ES-I3 (cell line): ENCODE data around the gene BMERB1.

Experiments used
- H3K36me3 ChIP-seq: 2 replicates; pipeline ENCODE4 v1.6.1; 2013; ENCODE audit warnings: mild to moderate bottlenecking, low read length, control low read depth, moderate library complexity; ENCODE audit not compliant: insufficient read depth
- H3K4me1 ChIP-seq: 2 replicates; pipeline ENCODE4 v1.6.1; 2013; ENCODE audit warnings: mild to moderate bottlenecking, control low read depth, low read length; ENCODE audit not compliant: insufficient read depth
- H3K9ac ChIP-seq: 2 replicates; pipeline ENCODE4 v1.6.1; 2013; ENCODE audit warnings: low read depth, mild to moderate bottlenecking, low read length, moderate library complexity
- H3K9me3 ChIP-seq: 2 replicates; pipeline ENCODE4 v1.6.1; 2013; ENCODE audit warnings: mild to moderate bottlenecking, low read length, moderate library complexity; ENCODE audit not compliant: control insufficient read depth, insufficient read depth

BMERB1 gene

DNA sequence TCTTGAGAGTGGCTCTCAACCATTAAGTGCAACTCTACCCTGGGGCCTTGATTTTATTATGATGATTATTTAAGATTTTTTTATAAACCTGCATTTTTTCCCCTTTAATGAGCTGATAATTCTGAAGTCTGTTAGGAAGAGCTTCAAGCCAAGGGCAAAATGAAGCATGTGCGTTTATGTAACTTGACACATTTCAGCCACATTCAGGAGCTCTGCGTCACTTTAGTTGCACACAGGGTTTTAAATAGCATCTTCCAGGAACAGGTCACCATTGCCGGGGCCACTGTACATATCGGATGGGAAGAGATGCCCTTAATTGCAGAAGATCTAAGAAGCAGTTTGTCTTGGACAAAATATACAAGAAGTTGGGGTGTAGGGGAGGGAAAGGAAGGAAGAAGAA lies 89.6 kb downstream of the BMERB1 start:
- no peaks in the 10 kb centered on the region for H3K36me3 ChIP-seq
- no peaks in the 10 kb centered on the region for H3K9me3 ChIP-seq
- H3K4me1 ChIP-seq = no peaks in the 10 kb centered on the region
- H3K9ac ChIP-seq = no peak overlapping the region

DNA sequence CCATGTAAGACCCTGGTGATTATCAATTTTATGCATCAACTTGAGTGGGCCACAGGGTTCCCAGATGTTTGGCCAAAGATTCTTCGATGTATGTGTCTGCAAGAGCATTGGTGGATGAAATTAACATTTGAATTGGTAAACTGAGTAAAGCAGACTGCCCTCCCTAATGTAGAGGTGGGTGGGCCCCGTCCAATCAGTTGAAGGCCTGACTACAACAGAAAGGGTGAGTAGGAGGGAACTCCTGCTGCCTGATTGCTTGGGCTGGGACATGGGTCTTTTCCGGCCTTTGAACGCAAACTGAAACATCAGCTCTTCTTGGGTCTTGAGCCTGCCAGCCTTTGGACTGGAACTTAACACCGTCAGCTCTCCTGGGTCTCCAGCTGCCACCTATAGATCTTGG lies 90.6 kb downstream of the BMERB1 start:
- no peaks in the 10 kb centered on the region for H3K4me1 ChIP-seq
- H3K36me3 ChIP-seq = no peaks in the 10 kb centered on the region
- no peaks in the 10 kb centered on the region for H3K9me3 ChIP-seq
- H3K9ac ChIP-seq = no peak overlapping the region

DNA sequence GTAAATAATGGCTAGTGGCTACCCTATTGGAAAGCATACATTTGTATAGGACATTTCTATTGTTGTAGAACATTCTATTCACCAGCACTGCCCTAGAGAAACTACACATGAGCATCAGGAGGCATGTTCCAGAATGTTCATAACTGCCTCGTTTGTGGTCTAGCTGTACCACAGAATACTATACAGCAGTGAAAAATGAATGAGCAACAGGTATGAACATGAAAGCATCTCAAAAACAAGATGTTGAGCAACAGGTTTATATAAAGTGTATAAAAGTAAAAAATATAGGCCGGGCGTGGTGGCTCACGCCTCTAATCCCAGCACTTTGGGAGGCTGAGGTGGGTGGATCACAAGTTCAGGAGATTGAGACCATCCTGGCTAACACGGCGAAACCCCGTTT lies 91.7 kb downstream of the BMERB1 start:
- Histone ChIP-seq H3K9me3 (no peaks in the 10 kb centered on the region), H3K9ac (no peak overlapping the region), H3K4me1 (no peaks in the 10 kb centered on the region), H3K36me3 (no peaks in the 10 kb centered on the region)

DNA sequence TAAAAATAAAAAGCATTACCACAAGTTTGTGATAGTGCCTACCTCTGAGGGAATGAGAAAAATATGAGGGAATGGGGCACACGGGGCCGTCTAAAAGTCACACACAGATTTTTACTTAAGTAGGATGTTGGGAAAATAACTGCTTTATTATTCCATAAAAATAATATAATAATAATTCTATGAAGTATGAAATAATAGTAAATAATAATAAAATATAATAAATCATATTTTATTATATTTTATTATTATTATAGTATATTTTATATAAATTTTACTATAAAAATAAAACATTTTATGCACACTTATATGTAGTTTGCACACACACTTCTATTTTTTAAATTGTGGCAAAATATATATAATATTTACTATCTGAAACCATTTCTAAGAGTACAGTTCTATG lies 92.3 kb downstream of the BMERB1 start:
- Histone ChIP-seq H3K4me1 (no peaks in the 10 kb centered on the region), H3K9ac (no peak overlapping the region), H3K9me3 (no peaks in the 10 kb centered on the region), H3K36me3 (no peaks in the 10 kb centered on the region)

DNA sequence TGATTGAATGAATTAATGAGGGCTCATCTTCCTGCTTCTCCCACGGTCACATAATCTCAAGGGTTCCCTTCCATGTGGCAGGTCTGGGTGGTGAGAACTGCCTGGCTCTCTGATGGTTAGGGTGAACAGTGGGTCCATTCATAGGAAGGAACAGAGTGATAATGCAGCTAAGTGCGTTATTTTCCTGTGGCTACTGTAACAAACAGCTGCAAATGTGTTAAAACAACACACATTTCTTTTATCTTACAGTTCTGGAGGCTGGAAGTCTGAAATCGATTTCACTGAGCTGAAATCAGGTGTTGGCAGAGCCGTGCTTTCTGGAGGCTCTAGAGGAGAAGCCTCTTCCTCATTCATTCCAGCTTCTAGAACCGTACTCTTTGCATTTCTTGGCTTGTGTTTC lies 95.3 kb downstream of the BMERB1 start:
- Histone ChIP-seq H3K9me3 (no peaks in the 10 kb centered on the region), H3K4me1 (no peaks in the 10 kb centered on the region), H3K36me3 (no peaks in the 10 kb centered on the region), H3K9ac (no peak overlapping the region)

DNA sequence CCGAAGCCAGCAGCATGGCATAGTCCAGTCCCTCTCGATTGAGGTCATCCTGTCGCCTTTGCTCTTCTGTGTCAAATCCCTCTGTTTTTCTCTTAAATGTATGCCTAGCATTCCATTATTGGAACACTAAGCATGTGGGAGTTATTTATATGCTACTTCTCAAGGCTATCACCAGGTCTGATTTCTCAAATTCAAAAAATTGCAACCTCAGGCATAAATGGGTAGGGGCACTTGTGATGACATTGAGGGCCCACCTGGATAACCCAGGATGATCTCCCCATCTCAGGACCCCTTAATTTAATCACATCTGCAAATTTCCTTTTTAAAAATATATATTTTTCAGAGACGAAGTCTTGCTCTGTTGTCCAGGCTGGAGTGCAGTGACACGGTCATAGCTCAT lies 95.7 kb downstream of the BMERB1 start:
- H3K9ac ChIP-seq = no peak overlapping the region
- no peaks in the 10 kb centered on the region for H3K4me1 ChIP-seq
- no peaks in the 10 kb centered on the region for H3K9me3 ChIP-seq
- no peaks in the 10 kb centered on the region for H3K36me3 ChIP-seq

DNA sequence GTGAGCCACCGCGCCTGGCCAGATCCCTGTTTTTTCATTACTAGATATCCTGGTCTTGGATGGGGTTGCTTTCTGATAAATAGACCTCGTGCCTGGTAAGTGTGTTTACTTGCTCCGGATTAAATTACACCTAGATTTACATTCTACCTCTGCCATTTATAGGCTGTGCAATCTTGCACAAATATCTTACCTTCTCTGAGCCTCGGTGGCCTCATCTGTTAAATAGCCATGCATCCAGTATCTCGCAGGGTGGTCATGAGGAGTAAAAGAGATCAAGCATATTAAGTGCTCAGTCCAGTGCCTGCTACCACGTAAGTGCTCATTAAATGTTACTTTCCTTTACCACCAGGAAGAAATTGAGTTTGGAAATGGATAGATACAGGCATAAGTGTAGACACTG lies 98.4 kb downstream of the BMERB1 start:
- H3K36me3 ChIP-seq = no peaks in the 10 kb centered on the region
- no peaks in the 10 kb centered on the region for H3K4me1 ChIP-seq
- no peak overlapping the region for H3K9ac ChIP-seq
- H3K9me3 ChIP-seq = no peaks in the 10 kb centered on the region

DNA sequence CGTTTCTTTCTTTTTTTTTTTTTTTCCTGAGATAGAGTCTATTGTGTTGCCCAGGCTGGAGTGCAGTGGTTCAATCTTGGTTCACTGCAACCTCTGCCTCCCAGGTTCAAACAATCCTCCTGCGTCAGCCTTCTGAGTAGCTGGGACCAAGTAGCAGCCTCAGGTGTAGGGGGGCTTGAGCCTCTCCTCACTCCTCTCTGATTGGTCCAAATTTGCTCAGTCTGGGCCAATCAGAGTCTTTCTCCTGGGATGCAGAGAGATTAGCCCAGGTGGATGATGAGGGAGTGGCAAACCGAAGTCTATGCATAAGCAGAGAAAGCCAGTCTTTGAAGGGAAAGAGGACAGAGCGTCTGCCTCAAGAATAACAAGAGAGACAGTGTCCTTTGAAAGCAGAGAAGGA lies 99.0 kb downstream of the BMERB1 start:
- Histone ChIP-seq H3K36me3 (no peaks in the 10 kb centered on the region), H3K9me3 (no peaks in the 10 kb centered on the region), H3K9ac (no peak overlapping the region), H3K4me1 (no peaks in the 10 kb centered on the region)

DNA sequence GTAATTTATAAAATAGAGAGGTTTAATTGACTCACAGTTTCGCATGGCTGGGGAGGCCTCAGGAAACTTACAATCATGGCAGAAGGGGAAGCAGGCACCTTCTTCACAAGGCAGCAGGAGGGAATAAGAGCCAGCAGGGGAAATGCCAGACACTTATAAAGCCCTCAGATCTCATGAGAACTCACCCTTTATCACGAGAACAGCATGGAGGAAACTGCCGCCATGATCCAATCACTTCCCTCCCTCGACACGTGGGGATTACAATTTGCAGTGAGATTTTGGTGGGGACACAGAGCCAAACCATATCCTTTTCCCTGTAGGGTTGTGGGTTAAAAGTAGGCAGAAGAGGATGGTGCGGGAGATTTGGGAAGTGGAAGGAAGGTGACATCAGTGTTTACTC lies 101.4 kb downstream of the BMERB1 start:
- H3K9me3 ChIP-seq = no peaks in the 10 kb centered on the region

DNA sequence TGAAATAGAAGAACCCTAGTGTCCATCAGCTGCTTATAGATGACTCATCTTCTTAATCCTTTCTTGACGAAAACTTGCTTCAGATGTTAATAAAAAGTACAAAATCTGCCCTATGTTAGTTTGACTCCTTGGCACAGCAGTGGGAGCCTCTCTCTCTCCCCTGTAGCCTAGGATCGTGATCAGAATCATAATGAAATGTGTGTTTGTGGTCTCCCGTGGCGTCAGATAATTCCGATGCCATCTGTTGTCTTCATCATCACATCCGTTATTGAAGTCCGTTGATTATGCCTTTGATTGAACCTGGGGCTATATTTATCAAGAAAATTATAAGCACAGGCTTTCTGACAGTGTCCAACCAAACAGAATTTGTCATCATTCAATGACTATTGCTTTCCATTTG lies 102.5 kb downstream of the BMERB1 start:
- Histone ChIP-seq H3K36me3 (no peaks in the 10 kb centered on the region), H3K4me1 (peaks cover 8% of the 10 kb centered on the region; the same call in 1 of the 2 replicates), H3K9me3 (no peaks in the 10 kb centered on the region), H3K9ac (no peak overlapping the region)

More for the DNA sequence above, 101.4 kb downstream of the BMERB1 start:
- H3K4me1 ChIP-seq = peaks cover 5% of the 10 kb centered on the region; the same call in 1 of the 2 replicates
- H3K36me3 ChIP-seq = no peaks in the 10 kb centered on the region
- no peak overlapping the region for H3K9ac ChIP-seq

DNA sequence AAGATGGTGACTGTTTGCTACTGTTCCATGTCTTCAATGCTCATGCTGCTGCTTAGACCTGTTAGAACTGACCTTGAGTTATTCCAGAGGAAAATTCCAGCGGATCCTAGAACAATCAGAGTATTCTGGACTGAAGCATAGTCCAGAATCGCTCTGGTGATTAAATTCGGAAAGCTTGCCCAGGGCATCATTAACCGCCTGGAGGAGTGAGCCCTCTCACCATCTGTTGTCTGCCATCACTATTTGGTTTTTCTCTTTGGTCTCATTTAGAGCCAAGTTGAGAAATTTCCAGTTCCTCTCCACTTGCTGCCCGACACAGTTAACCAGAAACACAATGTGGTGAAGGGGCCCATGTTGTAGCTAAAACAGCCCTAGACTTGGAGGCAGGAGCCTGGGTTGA lies 104.1 kb downstream of the BMERB1 start:
- Histone ChIP-seq H3K9ac (no peak overlapping the region), H3K4me1 (peaks cover 14% of the 10 kb centered on the region; the same call in 1 of the 2 replicates), H3K36me3 (no peaks in the 10 kb centered on the region), H3K9me3 (no peaks in the 10 kb centered on the region; the same call in 1 of the 2 replicates)

DNA sequence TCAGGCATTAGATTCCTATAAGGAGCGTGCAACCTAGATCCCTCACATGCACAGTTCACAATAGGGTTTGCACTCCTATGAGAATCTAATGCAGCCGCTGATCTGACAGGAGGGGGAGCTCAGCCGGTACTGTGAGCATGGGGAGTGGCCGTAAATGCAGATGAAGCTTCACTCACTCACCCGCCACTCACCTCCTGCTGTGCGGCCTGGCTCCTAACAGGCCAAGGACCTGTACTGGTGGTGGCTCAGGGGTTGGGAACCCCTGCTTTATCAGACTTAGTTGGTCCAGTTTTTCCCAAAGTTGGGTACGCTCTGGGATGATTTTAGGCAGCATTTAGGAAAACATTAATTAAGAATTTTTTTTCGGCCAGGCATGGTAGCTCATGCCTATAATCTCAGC lies 104.8 kb downstream of the BMERB1 start:
- H3K9ac ChIP-seq = no peak overlapping the region
- no peaks in the 10 kb centered on the region; the same call in 1 of the 2 replicates for H3K9me3 ChIP-seq
- no peaks in the 10 kb centered on the region for H3K36me3 ChIP-seq
- peaks cover 14% of the 10 kb centered on the region; the same call in 1 of the 2 replicates for H3K4me1 ChIP-seq

DNA sequence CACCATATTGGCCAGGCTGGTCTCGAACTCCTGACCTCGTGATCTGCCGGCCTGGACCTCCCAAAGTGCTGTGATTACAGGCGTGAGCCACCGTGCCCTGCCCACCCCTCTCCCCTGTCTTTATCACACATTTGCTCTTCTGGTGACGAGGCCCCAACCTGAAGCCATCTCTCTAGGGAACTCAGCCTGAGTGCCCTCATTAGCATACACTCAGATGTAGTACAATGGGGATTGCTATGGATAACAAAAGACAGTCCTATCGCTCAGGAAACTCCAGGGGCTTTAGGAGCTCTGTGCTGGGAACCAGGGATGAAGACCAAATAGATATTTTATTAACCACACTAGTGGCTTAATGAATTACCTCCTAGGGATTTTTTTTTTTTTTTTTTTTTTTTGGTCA lies 107.9 kb downstream of the BMERB1 start:
- no peaks in the 10 kb centered on the region for H3K36me3 ChIP-seq
- H3K9ac ChIP-seq = no peak overlapping the region
- H3K9me3 ChIP-seq = no peaks in the 10 kb centered on the region; the same call in 1 of the 2 replicates
- peaks cover 14% of the 10 kb centered on the region; the same call in 1 of the 2 replicates for H3K4me1 ChIP-seq

DNA sequence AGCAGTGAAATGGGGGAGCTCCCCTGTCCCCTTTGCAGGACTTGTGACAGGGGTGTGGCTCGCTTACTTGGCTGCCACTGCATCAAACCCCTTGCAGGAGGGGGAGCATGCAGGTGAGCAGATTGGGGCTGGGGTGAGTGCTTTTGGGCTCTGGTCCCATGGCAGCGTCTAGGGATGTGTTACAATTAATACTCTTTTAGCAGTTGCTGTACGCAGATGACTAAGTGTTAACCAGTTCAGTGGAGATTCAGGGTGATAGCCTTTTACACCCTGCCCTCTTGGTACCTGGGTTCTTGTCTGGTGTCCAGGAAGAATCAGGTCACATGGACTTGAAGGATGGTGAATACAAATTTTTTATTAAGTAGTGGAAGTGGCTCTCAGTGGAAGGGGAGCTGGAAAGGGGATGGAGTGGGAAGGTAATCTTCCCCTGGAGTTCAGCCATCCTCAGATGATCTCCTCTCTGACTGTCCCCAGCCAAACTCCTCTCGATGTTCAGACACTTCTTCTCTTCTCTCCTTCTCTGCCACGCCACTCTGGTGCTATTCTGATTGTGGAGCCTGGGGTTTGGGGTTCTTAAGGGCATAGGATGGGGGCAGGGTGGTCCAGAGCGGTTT lies 108.5 kb downstream of the BMERB1 start:
- Histone ChIP-seq H3K4me1 (peaks cover 14% of the 10 kb centered on the region; the same call in 1 of the 2 replicates), H3K9ac (no peak overlapping the region), H3K9me3 (no peaks in the 10 kb centered on the region; the same call in 1 of the 2 replicates), H3K36me3 (no peaks in the 10 kb centered on the region)

DNA sequence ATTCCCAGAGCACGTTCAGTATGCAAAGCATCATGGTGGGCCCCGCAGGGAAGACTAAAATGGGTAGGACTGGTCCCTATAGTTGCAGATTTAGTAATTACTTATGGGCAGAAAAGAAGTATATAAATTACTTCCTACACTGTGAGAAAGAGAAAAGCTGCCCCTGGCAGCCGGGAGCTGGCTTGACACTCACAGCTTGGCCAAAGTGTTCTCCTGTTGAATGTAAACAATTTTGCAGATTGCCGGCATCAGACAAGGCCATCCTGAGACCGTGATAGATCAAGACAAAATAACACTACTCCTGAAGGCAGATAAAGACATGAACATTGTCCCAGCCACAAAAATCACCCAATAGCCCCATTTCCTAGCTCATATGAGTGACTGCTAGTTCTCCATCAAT lies 110.0 kb downstream of the BMERB1 start:
- Histone ChIP-seq H3K36me3 (no peaks in the 10 kb centered on the region), H3K4me1 (peaks cover 14% of the 10 kb centered on the region; the same call in 1 of the 2 replicates), H3K9me3 (no peaks in the 10 kb centered on the region; the same call in 1 of the 2 replicates), H3K9ac (no peak overlapping the region)
